A204.1 (cell line): Measurements from ENCODE around the gene GGT6.
"Not testable (repeated sequence)": the region's sequence is repeated elsewhere in the genome, so short reads cannot be mapped to it uniquely, and the experiment has no call there.

Experiments
- FAIRE-seq: peaks from 2 replicates; lab custom pipeline; 2012; peaks lifted over from hg19 to GRCh38; lab: Jason Lieb, UNC

GGT6 gene, protein sequence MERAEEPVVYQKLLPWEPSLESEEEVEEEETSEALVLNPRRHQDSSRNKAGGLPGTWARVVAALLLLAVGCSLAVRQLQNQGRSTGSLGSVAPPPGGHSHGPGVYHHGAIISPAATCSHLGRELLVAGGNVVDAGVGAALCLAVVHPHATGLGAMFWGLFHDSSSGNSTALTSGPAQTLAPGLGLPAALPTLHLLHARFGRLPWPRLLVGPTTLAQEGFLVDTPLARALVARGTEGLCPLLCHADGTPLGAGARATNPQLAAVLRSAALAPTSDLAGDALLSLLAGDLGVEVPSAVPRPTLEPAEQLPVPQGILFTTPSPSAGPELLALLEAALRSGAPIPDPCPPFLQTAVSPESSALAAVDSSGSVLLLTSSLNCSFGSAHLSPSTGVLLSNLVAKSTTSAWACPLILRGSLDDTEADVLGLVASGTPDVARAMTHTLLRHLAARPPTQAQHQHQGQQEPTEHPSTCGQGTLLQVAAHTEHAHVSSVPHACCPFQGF

DNA sequence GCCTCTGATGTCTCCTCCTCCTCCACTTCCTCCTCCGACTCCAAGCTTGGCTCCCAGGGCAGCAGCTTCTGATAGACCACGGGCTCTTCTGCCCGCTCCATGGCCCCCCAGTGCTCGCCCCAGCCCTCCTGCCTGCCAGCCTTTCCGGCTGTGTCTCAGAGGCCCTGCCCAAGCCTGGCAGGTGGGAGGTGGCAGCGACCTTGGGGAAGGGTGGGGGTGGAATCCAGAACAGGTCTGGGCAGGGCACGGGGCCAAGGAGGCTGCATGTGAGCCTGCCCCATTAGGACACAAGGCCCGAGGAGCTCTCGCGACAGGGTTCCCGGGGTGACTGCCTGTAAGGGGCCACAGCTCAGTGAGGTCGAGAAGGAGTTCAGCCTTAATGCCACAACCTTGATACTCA is at the start of gene GGT6:
Gene GGT6, minus strand, starts transcription at position 157 of the 400 bp plus-strand sequence. Its CDS starts 56 bp downstream, at position 101.
- FAIRE-seq = no peak

GRCh38 chr17:4610162-4610561 is 49.8 kb upstream of the GGT6 start:
- no peak for FAIRE-seq

- no peak for FAIRE-seq
Measured at GRCh38 chr17:4609761-4610160, 49.4 kb upstream of the GGT6 start.

DNA sequence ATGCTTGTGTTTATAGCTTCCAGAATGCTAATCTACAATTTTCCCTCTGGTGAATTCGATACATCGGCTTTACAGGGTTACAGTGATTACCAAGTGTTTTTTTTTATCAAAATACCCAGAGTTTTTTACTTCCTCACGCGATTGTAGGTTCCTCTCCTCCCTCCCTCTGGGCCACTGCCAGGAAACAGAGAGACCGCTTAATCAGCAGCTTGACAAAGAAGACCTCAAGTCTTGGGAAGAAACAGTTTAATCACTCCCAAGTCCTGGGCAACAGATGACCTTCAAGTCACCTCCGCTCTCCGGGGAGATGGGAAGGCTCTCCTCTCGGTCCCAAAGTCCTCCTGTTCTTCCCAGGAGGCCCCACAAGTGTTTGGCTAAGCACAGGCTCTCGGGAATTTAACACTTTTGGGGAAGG is 47.4 kb upstream of the GGT6 start:
- no peak for FAIRE-seq

- FAIRE-seq = no peak
Measured at GRCh38 chr17:4607261-4607741, 46.9 kb upstream of the GGT6 start.

DNA sequence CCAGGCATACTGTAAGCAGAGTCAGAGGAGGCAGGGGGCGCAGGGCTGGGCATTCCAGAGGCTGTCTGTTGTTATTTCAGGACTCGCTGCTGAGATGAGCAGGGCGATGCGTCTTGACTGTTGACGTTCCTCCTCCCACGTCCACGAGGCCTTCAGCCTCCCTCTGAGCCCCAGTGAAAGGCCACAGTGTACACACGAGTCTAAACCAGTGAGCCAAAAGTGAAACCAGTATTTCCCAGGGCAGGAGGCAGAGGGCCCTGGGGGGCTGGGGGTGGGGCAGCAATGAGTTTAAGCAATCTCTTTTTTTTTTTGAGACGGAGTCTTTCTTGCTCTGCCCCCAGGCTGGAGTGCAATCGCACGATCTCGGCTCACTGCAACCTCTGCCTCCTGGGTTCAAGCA is 45.4 kb upstream of the GGT6 start:
- no peak for FAIRE-seq

GRCh38 chr17:4604736-4605135 is 44.4 kb upstream of the GGT6 start:
- not testable (repeated sequence) for FAIRE-seq

GRCh38 chr17:4604111-4604644 is 43.8 kb upstream of the GGT6 start:
- FAIRE-seq = no peak

DNA sequence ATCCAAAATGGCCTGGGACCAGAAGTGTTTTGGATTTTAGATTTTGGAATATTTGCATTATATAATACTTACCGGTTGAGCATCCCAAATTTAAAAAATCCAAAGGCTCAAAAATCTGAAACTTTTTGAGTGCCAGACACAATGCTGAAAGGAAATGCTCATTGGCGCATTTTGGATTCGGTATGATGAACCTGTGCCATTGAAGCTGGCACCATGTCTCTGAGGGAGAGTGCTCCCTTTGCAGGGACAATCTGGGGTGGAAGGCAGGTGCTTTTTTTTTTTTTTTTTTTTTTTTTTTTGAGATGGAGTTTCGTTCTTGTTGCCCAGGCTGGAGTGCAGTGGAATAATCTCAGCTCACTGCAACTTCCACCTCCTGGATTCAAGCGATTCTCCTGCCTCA is 41.7 kb upstream of the GGT6 start:
- no peak for FAIRE-seq

GRCh38 chr17:4601326-4601725 is 40.9 kb upstream of the GGT6 start:
- no peak for FAIRE-seq

GRCh38 chr17:4600563-4600962 is 40.2 kb upstream of the GGT6 start:
- FAIRE-seq = no peak

GRCh38 chr17:4599505-4600281 is 39.3 kb upstream of the GGT6 start:
- no peak for FAIRE-seq

GRCh38 chr17:4598776-4599504 is 38.6 kb upstream of the GGT6 start:
- no peak for FAIRE-seq

GRCh38 chr17:4597975-4598374 is 37.6 kb upstream of the GGT6 start:
- FAIRE-seq = no peak

GRCh38 chr17:4596636-4597380 is 36.4 kb upstream of the GGT6 start:
- FAIRE-seq = no peak

DNA sequence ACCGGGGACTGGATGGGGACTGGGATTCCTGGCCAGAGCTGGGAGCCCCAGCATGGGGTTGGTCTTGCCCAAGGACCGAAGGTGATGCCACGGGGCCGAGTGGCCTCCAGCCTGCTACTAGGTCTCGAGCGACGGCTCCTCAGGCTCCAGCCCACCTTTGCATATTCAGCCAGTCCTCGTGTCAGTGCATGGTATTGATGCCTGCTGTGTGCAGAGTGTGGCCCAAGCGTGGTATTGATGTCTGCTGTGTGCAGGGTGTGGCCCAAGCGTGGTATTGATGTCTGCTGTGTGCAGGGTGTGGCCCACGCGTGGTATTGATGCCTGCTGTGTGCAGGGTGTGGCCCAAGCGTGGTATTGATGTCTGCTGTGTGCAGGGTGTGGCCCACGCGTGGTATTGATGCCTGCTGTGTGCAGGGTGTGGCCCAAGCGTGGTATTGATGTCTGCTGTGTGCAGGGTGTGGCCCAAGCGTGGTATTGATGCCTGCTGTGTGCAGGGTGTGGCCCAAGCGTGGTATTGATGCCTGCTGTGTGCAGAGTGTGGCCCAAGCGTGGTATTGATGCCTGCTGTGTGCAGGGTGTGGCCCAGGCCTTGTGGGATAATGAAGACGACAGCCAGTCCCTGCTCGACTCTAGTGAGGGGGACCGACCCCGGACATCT is 35.4 kb upstream of the GGT6 start:
- not testable (repeated sequence) for FAIRE-seq

GRCh38 chr17:4594931-4595684 is 34.7 kb upstream of the GGT6 start:
- FAIRE-seq = no peak

GRCh38 chr17:4594406-4594805 is 34.0 kb upstream of the GGT6 start:
- FAIRE-seq = no peak

DNA sequence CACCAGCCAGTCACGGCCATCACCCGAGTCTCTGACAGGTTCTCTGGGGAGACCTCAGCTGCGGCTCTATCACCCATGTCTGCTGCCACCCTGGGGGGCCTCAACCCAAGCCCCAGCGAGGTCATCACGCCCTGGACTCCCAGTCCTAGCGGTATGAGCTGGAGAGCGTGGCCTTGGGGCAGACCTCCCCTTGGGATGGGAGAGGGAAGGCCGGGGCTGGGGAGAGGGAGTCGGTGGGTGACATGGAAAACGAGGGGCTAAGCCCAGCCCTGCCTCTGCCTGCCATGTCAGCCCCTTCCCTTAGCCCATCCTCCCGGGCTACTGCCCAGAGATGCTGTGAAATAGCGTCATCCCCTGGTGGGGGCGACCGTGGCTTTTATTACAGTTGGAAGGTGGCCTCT is 32.6 kb upstream of the GGT6 start:
- FAIRE-seq = no peak
